Lung (tissue), 12 donors: ENCODE measurements around the gene FBXL13. TPM values are rescaled to one million over a fixed set of nuclear protein-coding genes. Genes with fewer than 3 reads are reported as not detected.
A peak's percentile ranks its signal among the peaks of the same experiment; 100 is the strongest.

Source experiments
- ATAC-seq: fragments of 200-7000 bp; cut with Tn5 transposase; one replicate; pipeline ENCODE4 v1.9.1; 2020; ENCODE audit warnings: moderate number of reproducible peaks; ENCODE audit not compliant: insufficient read depth, low FRiP score
- DNase-seq, 3 donors: peaks; one replicate each; pipeline ENCODE4 v3.0.0-alpha.2; 2013 to 2017
- H3K27ac ChIP-seq, 2 donors: one replicate each; pipeline ENCODE4 v1.5.1; 2013; ENCODE audit warnings: mild to moderate bottlenecking in 2 of 2, moderate library complexity in 2 of 2, control low read depth in 1 of 2, inconsistent platforms in 1 of 2, low read depth in 1 of 2, low read length in 1 of 2
- H3K27me3 ChIP-seq, 3 donors: one replicate each; pipeline ENCODE4 v1.5.1; 2013; ENCODE audit warnings: low read length in 2 of 3; ENCODE audit not compliant: control insufficient read depth in 3 of 3, insufficient read depth in 3 of 3
- H3K36me3 ChIP-seq, 4 donors: one replicate each; pipeline ENCODE4 v1.5.1; 2013; ENCODE audit warnings: low read length in 4 of 4, mild to moderate bottlenecking in 1 of 4, moderate library complexity in 1 of 4; ENCODE audit not compliant: control insufficient read depth in 4 of 4, insufficient read depth in 4 of 4
- H3K4me1 ChIP-seq, 5 donors: one replicate each; pipeline ENCODE4 v1.5.1; 2013; ENCODE audit warnings: low read length in 5 of 5, mild to moderate bottlenecking in 2 of 5, moderate library complexity in 1 of 5; ENCODE audit not compliant: control insufficient read depth in 5 of 5, insufficient read depth in 5 of 5
- H3K4me3 ChIP-seq: one replicate; pipeline ENCODE4 v1.5.1; 2013; ENCODE audit warnings: mild to moderate bottlenecking, control low read depth, moderate library complexity
- H3K9ac ChIP-seq, 2 donors: one replicate each; pipeline ENCODE4 v1.5.1; 2013; ENCODE audit warnings: low read length in 2 of 2, control low read depth in 1 of 2; ENCODE audit not compliant: insufficient read depth in 1 of 2
- H3K9me3 ChIP-seq, 4 donors: one replicate each; pipeline ENCODE4 v1.5.1; 2013; ENCODE audit warnings: low read length in 3 of 4, mild to moderate bottlenecking in 1 of 4, moderate library complexity in 1 of 4; ENCODE audit not compliant: control insufficient read depth in 4 of 4, insufficient read depth in 3 of 4
- WGBS, 2 donors: extraction: QIAGEN DNeasy Blood & Tissue Kit; methylation state at CpG; one replicate each; pipeline ENCODE4 v1.1.7; 2013; 5-methylcytosine and 5-hydroxymethylcytosine counted together
- polyA plus RNA-seq, 2 donors: library from polyadenylated mRNA; stranded (reverse); fragments of 200-250 nt; gene quantifications; one replicate each; pipeline ENCODE4 v1.2.1, GENCODE V29; 2013
- total RNA-seq, 2 donors: library from RNA; depleted of rRNA in 1 of 2; stranded (reverse); fragments of >200 nt in 1 of 2; gene quantifications; one replicate each; pipeline ENCODE4 v1.2.1, GENCODE V29; 2014 to 2021
- TF ChIP-seq, protein P1 (sequence below): IDR thresholded peaks from 2 replicates; pipeline ENCODE4 v1.5.1; 2012; ENCODE audit warnings: mild to moderate bottlenecking; ENCODE audit errors: control extremely low read depth, extremely low read depth
- donor health status: control.
- donor health status: control.
- donor health status: Bipolar disorder and iron deficiency.
- donor health status: healthy.
- donor health status: DM: yes; HTN: yes; CAD: no.

Gene FBXL13
- total and polyA plus RNA-seq, 4 donors: 0.61 to 12.3 (median 3.7) TPM

GRCh38 chr7:103077318-103077717 is 2.7 kb upstream of the FBXL13 start:
- no peak for ATAC-seq

GRCh38 chr7:103076764-103077163 is 2.2 kb upstream of the FBXL13 start:
- DNase-seq (no peak), ATAC-seq (no peak)
- H3K36me3 ChIP-seq: peaks cover 0 to 10% (median 0%) of the 10 kb centered on the region in 4 donors
- 53 to 86% methylated on average over 7 of the region's 7 CpGs for WGBS, 2 donors
- no peak overlapping the region for H3K9ac ChIP-seq
- H3K9me3 ChIP-seq: no peaks in the 10 kb centered on the region
- no peaks in the 10 kb centered on the region for H3K27me3 ChIP-seq
- H3K4me1 ChIP-seq: peaks cover 3 to 12% (median 8%) of the 10 kb centered on the region in 5 donors
- TF ChIP-seq, protein P1, sequence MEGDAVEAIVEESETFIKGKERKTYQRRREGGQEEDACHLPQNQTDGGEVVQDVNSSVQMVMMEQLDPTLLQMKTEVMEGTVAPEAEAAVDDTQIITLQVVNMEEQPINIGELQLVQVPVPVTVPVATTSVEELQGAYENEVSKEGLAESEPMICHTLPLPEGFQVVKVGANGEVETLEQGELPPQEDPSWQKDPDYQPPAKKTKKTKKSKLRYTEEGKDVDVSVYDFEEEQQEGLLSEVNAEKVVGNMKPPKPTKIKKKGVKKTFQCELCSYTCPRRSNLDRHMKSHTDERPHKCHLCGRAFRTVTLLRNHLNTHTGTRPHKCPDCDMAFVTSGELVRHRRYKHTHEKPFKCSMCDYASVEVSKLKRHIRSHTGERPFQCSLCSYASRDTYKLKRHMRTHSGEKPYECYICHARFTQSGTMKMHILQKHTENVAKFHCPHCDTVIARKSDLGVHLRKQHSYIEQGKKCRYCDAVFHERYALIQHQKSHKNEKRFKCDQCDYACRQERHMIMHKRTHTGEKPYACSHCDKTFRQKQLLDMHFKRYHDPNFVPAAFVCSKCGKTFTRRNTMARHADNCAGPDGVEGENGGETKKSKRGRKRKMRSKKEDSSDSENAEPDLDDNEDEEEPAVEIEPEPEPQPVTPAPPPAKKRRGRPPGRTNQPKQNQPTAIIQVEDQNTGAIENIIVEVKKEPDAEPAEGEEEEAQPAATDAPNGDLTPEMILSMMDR: no peak
- no peak overlapping the region for H3K4me3 ChIP-seq
- no peak overlapping the region for H3K27ac ChIP-seq

More at GRCh38 chr7:103077318-103077717, 2.7 kb upstream of the FBXL13 start:
- Histone ChIP-seq H3K9ac (no peak overlapping the region), H3K4me1 (peaks cover 3 to 12% (median 8%) of the 10 kb centered on the region in 5 donors), H3K27me3 (no peaks in the 10 kb centered on the region), H3K9me3 (no peaks in the 10 kb centered on the region), H3K27ac (no peak overlapping the region), H3K36me3 (peaks cover 0 to 10% (median 0%) of the 10 kb centered on the region in 4 donors), H3K4me3 (no peak overlapping the region)
- TF ChIP-seq, protein P1: no peak
- DNase-seq: no peak
- WGBS, 2 donors: 96 to 99% methylated on average over 3 of the region's 3 CpGs

- Histone ChIP-seq H3K9me3 (no peaks in the 10 kb centered on the region), H3K27ac (peak overlapping the region; percentile 85 to 89), H3K36me3 (peaks cover 0 to 10% (median 0%) of the 10 kb centered on the region in 4 donors), H3K27me3 (no peaks in the 10 kb centered on the region), H3K4me1 (peaks cover 3 to 12% (median 8%) of the 10 kb centered on the region in 5 donors), H3K4me3 (peak overlapping the region; percentile 59), H3K9ac (peak overlapping the region; percentile 73 to 78)
- 1 to 5% methylated on average over 36 of the region's 36 CpGs for WGBS, 2 donors
- ATAC-seq (peak; percentile 5), DNase-seq (peak; percentile 58 to 74 (median 66))
- TF ChIP-seq, protein P1: no peak
These were observed 832 bp upstream of the FBXL13 start for GRCh38 chr7:103075337-103075918.
